Inflammatory macrophage (primary cell): ENCODE data around the gene ENOSF1.
A peak's percentile ranks its signal among the peaks of the same experiment; 100 is the strongest.

Source experiments
- DNase-seq, 2 donors: peaks; one replicate each; pipeline ENCODE4 v3.0.0-alpha.2; 2020 to 2022

The ENOSF1 gene

DNA sequence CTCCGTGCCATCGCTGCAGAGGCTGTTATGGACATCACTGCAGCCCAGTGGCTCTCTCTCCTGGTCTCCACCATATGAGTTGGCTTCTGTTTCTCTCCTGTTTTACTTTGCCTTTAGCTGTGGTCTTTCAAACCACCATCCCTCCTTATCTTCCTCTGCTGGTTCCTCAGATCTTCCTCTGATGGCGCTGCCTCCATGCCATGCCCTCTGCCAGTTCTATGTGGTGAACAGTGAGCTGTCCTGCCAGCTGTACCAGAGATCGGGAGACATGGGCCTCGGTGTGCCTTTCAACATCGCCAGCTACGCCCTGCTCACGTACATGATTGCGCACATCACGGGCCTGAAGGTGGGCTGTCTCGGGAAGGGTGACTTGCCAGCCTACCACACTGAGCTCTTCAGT is 41.9 kb downstream of the ENOSF1 start:
- DNase-seq, result no peak

DNA sequence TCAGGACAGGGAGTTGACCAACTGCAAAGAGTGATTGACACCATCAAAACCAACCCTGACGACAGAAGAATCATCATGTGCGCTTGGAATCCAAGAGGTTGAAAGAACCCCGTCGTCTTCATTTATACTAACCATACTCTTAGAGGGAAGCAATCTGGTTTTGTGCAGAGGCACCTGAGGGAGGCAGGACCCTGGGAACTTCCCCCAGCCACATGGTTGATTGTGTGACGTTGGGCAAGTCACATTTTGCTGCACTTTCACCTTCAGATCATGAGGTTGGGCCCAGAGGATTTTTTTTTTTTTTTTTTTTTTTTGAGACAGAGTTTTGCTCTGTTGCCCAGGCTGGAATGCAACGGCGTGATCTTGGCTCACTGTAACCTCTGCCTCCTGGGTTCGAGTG is 43.4 kb downstream of the ENOSF1 start:
- no peak for DNase-seq

DNA sequence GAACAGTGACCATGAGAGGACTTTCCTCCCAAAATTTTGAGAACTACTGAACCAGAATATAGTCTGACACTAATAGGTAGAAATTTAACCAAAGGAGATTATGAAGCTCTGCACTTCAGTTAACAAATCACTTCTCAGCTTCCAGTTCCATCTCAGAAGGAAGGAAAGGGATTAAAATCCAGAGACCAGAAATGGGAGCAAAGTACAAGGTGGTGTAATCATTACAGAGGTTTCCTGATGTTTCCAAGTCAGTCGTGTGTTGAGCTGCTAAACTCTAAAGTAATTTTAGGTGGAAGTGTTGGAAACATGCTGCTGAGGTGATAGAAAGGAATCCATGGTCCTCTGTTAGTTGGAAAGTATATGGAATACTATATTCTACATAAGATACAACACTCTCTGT is 44.2 kb downstream of the ENOSF1 start:
- no peak for DNase-seq

DNA sequence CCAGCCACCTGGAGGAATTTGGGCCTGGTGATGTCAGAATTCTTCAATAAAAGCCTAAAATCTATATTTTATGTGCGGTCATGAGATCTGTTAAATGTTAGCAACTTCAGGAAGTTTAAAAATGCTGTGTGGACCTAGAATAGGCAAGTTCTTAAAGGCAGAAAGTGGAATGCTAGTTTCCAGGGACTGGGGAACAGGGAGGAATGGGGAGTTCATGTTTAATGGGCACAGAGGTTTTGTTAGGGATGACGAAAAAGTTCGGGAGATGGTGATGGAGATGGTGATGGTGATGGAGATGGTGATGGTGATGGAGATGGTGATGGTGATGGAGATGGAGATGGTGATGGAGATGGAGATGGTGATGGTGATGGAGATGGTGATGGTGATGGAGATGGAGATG is 45.8 kb downstream of the ENOSF1 start:
- no peak for DNase-seq

DNA sequence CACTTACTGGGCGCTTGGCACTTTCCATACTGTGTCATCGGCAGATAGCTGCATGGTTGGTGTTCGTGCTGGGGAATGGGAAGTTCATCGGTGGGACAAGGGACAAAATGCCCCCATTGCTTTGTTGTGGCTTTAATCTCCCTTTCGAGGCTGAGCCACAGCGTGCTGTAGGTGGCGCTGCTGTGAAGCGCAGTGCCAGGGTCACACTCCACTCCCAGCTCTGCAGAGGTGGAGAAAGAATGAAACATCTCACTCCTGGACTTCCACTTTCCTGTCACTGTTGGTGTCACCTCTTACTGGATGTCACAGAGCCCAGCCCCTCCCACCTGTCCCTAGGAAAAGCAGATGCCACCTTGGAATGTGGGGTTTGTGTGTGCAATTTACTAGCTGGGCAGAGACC is 46.3 kb downstream of the ENOSF1 start:
- no peak for DNase-seq

DNA sequence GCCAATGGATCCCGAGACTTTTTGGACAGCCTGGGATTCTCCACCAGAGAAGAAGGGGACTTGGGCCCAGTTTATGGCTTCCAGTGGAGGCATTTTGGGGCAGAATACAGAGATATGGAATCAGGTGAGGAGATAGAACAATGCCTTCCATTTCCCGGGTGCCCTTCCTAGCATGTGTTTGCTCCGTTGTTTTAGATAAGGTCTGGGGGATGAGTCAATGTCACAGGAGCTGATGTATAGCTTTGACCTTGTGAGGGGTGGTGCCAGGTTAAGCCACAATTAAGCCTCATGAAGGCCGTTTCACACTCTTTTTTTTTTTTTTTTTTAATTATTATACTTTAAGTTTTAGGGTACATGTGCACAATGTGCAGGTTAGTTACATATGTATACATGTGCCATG is 50.2 kb downstream of the ENOSF1 start:
- no peak for DNase-seq

DNA sequence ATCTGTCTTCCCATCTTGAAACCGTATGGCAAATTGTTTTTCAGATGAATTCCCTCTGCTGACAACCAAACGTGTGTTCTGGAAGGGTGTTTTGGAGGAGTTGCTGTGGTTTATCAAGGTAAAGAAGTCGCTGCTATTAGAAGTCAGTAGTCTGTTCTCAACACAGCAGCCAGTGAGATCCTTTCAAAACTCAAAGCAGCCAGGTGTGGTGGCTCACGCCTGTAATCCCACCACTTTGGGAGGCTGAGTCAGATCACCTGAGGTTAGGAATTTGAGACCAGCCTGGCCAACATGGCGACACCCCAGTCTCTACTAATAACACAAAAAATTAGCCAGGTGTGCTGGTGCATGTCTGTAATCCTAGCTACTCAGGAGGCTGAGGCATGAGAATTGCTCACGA is 52.8 kb downstream of the ENOSF1 start:
- no peak for DNase-seq

DNA sequence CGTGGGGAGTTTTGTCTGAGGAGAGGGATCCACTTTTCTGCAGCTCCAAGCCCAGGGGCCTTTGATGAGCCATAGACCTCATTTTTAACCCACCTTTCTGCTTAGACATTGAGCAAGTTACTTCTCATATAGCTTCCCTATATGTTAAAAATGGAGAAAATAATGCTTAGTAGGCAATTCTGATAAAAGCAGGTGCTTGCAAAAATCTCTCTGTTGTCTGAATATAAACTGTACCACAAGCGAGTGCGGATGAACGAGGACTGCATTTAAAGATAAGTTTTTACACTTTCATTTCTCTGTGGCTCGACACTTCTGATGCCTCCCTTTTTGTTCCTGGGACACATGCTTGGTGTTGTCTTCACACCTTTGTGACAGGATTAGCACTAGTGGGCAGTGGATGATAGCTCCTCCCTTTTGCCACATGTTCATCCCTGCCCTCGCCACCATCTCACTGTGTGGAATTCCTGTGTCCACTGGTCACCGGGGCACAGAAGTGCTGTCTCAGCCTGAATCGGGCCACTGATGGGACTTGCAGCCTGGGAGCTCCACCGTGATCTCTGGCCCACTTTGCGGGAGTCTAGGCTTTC is 53.4 kb downstream of the ENOSF1 start:
- no peak for DNase-seq

DNA sequence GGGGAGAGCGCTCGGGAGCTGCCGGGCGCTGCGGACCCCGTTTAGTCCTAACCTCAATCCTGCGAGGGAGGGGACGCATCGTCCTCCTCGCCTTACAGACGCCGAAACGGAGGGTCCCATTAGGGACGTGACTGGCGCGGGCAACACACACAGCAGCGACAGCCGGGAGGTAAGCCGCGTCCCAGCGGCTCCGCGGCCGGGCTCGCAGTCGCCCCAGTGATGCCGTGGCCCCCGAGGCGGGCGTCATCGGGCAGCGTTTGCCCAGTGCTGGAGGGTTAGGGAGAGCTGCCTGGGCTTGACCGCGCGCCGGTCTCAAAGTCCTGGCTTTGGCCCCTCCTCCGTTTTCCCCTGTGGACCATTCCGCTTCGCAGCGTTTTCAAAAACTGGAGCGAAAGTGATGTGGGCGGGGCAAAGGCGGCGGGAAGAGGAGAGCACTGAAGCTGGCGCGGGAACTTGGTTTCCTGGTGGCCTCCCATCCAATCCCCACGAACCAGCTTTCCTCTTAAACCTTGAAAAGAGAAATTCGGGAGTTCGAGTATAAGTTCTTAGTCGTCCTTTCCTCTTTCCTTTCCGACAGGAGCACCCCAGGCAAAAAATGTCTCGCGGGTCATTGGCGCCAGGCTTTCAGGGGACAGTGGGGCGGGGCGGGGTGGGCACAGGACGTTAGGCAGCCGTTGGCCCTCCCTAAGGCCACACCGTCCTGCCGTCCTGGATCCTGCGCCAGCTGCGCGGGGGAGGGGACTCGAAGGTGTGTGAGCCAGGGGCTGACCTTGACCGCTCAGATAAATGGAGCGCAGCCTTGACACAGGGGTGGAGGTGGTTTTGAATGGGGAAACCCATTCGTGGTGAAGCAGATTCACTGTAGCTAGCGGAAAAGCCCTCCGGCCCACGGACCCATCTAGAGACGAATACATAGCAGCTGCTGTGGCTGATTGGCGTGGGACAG is 54.2 kb downstream of the ENOSF1 start:
- DNase-seq, result peak; percentile 69 to 82

DNA sequence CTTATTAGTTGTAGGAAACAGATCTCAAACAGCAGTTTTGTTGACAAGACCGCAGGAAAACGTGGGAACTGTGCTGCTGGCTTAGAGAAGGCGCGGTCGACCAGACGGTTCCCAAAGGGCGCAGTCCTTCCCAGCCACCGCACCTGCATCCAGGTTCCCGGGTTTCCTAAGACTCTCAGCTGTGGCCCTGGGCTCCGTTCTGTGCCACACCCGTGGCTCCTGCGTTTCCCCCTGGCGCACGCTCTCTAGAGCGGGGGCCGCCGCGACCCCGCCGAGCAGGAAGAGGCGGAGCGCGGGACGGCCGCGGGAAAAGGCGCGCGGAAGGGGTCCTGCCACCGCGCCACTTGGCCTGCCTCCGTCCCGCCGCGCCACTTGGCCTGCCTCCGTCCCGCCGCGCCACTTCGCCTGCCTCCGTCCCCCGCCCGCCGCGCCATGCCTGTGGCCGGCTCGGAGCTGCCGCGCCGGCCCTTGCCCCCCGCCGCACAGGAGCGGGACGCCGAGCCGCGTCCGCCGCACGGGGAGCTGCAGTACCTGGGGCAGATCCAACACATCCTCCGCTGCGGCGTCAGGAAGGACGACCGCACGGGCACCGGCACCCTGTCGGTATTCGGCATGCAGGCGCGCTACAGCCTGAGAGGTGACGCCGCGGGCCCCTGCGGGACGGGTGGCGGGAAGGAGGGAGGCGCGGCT is 55.0 kb downstream of the ENOSF1 start, which contains the start of gene TYMS:
TYMS (plus strand) TSS at position 343 of the 690 bp plus-strand sequence; CDS start at position 433, 90 bp downstream.
- DNase-seq, result peak; percentile 7 to 14

DNA sequence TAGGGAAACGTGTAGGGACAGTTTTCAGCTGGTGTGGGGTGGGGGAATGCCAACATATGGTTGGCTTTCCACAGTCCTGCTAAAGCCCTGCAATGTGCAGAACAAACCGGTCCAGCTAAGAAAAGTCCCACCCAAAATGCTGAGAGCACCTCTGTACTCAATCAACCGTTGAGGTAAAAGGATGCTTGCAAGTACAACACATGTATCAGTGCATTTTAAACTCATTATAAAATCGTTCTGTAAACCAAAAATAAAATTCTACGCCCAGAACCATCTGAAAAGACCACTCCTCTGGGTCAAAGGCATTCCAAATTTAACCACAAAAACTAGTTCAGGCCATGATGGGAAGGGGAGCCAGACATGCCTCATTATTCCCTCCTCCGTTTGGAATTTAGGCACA is 57.0 kb downstream of the ENOSF1 start:
- DNase-seq, result no peak

DNA sequence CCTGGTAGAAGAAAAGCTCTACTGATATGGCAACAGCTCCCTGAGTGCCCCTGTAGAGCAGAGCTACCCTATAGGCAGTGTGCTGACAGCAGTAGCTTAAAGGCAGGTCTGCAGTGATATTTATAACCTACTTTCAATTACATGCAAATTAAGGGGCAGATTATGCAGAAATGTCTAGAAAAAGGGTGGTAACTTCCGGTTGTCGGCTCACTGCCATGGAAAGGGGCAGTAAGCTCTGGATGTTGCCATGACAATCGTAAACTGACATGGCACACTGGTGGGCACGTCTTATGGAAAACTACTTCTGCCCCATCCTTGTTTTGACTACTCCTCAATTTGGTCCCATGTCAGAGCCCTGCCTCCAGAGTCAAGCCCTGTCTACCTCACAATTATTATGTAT is 57.8 kb downstream of the ENOSF1 start:
- DNase-seq, result no peak

DNA sequence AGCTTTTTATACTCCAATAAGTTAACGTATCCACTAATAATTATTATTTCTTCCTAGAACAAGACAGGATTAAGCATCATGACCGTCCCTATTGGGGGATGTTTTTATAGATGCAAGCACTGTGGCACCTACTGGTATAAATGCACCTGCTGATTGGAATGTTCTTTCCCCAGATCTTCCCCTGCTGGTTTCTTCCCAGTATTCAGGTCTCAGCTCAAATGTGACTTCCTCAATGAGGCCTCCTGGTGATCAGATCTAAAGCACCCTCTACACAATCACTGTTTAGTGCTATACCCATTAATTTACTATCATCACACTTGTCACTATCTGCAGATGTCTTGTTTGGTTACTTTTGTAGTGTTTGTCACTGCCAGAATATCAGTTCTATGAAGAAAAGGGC is 58.9 kb downstream of the ENOSF1 start:
- DNase-seq, result no peak

DNA sequence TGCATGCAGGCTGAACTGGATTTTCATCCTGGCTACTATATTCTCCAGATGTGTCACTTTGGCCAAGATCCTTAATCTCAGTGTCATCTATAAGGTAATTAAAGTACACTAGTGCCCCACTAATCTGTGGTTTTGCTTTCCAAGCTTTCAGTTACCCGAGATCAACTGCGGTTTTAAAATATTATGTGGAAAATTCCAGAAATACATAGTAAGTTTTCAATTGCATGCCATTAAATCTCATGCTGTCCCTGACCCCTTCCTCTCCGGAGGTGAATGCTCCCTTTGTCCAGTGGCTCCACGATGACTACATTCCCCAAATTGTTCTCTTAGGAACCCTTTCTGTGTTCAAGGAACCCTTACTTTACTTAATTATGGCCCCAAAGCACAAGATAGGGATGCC is 60.3 kb downstream of the ENOSF1 start:
- no peak for DNase-seq

DNA sequence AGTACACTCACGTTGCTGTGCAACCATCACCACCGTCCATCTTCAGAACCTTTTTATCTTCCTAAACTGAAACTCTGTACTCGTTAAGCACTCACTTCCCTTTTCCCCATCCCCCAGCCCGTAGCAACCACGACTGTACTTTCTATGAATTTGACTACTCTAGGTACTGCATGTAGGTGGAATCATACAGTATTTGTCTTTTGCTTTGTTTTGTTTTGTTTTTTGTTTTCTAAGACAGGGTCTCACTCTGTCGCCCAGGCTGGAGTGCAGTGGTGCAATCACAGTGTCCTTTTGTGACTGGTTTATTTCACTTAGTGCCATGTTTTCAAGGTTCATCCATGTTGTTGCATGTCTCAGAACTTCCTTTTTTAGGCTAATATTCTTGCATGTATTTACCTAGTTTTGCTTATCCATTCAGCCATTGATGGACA is 62.0 kb downstream of the ENOSF1 start:
- peak in 1 of 2 donors; percentile 11 for DNase-seq

DNA sequence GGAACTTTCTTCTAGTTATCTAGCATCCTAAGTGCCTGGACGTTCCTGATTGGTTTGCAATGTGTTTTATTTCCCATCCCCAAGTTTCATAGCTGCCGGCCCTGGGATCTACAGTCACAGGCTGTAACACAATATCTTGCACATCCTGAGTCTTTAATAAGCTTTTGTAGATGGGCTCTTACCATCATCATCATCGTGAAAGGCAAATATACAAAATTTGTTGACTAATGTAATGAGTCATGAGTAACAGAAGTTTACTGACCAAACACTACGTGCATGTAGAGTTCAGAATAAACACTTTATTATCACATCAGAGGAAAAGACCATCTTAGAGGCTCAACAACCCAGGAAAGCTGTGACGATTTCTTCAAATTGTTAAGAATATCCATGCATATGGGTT is 63.1 kb downstream of the ENOSF1 start:
- DNase-seq, result no peak

DNA sequence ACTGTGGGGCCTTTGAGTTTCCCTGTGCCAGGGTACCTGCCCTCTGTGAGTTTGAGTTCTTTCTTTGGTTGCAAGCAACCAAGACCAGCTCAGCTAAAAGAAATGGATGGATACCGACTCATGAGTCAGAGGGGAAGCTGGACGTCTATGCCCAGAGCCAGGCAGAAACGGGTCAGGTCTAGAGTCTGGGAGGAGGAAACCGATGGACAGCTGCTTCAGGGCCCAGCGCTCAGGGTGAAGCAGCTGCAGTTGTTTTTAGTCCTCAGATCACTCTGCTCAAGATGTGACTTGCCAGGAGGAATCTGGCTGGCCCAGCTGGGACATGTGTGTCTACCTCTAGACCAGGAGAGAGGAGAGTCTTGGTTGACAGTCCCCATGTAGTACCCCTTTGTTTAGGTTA is 65.1 kb downstream of the ENOSF1 start:
- no peak for DNase-seq

DNA sequence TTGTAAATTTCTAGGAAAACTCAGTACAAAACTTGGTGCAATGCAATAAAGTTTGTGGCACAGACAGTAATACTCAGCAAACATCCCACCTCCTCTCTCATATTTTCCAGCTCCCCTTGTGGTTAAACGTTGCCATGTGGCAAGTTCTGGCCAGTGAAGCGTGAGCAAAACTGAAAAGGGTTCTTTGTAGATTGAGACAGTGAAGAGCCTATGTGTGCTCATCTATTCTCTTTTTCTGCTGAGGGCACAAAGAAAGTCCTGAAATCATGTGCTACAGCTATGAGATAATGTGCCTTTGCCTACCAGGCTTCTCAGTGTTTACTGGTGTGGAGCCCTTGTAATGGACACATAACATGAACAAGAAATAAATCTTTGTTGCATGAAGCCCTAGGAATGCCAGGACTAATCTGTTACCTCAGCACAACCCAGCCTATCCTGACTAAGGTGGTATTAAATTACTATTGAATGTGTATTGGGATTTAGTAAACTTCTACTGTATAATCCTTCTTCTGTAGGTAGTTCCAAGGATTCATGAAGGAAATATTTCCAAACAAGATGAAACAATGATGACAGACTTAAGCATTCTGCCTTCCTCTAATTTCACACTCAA is 67.9 kb downstream of the ENOSF1 start:
- DNase-seq, result no peak

DNA sequence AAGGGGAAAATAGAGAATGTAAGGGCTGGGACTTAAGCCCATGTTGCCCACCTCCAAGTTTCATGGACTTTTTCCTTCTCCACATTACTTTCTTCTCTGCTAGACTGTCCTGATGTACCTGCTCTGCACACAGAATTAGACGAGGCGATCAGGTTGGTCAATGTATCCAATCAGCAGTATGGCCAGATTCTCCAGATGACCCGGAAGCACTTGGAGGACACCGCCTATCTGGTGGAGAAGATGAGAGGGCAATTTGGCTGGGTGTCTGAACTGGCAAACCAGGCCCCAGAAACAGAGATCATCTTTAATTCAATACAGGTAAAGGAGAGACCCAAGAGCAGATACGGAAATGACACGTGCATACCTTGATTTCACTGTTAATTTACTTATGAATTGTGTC is 71.2 kb downstream of the ENOSF1 start:
- no peak for DNase-seq

DNA sequence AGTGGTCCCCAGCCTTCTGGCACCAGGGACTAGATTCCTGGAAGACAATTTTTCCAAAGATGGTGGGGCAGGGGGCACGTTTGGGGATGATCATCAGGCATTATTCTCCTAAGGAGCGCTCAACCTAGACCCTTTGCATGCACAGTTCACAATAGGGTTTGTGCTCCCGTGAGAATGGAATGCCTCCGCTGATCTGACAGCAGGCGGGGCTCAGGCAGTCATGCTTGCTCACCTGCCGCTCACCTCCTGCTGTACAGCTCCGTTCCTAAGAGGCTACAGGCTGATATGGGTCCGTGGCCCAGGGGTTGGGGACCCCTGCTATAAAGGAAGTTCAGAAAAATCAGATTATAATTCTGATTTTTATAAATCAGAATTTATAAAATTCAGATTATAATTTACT is 77.3 kb downstream of the ENOSF1 start:
- DNase-seq, result no peak

DNA sequence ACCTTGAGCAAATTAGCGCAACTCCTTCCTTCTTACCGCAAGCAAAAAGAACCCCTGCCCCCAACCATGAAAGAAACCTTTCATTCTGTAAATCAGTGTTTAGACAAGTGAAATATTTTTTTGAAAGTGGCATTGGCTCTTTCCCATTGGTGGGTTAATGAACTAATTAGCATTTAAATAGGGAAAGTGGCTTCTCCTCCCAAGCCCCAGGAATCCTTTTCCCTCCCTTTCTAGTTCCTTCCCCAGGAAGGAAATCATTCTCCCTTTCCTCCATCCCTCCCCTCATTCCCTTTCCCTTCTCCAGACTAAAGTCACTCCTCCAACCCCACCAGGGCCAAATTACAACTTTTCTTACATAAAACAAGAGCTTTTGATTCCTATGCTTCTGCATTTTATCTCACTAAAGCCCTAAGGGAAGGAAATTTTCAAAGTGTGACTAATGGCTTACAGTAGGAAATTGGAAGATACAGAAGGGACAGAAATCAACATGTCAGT is 77.8 kb downstream of the ENOSF1 start:
- no peak for DNase-seq

DNA sequence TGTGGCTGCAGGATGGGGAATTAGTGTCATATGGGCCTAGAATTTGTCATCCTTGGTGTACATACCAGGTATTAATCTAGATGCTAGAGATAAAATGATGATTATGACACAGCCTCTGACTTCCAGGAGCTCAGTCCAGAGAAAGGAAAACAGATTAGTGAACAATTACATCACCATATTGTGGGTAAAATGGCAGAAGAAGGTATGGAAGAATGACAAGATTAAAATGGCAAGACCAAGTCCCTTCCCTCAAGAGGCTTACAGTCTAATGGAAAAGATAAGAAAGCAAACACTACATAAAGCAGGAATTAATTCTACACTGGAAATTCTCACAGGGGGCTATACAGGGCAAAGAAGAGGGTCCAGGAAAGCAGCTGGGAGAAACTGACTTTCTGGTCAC is 80.9 kb downstream of the ENOSF1 start:
- no peak for DNase-seq
